Right lung (tissue), 5 donors: ENCODE results near the gene MBNL2. TPM values are rescaled to one million over a fixed set of nuclear protein-coding genes. Genes with fewer than 3 reads are reported as not detected.
"Not testable (repeated sequence)": the region's sequence is repeated elsewhere in the genome, so short reads cannot be mapped to it uniquely, and the experiment has no call there.

Experiments used
- DNase-seq, 2 donors: peaks; one replicate each; pipeline ENCODE4 v3.0.0-alpha.2; 2013
- polyA plus RNA-seq, 5 donors: library from polyadenylated mRNA; unstranded; fragments of 120-200 nt; gene quantifications; one replicate each; pipeline versions ENCODE4 v1.2.1 to v1.2.3, GENCODE V29; 2013; ENCODE audit warnings: inconsistent platforms in 1 of 5, low replicate concordance in 1 of 5; ENCODE audit not compliant: insufficient read length in 5 of 5, insufficient read depth in 1 of 5

Gene MBNL2
- polyA plus RNA-seq, 5 donors, result 65.7 to 113 (median 96.2) TPM

- no peak for DNase-seq
These were observed 16.2 kb upstream of the MBNL2 start for GRCh38 chr13:97205982-97206381.

- DNase-seq, result not testable (repeated sequence)
These were observed 14.9 kb upstream of the MBNL2 start for GRCh38 chr13:97207252-97207651.

GRCh38 chr13:97211300-97211699 lies 10.8 kb upstream of the MBNL2 start:
- DNase-seq, result no peak

GRCh38 chr13:97212004-97212403 lies 10.1 kb upstream of the MBNL2 start:
- DNase-seq, result no peak

GRCh38 chr13:97212601-97213040 lies 9.5 kb upstream of the MBNL2 start:
- DNase-seq, result no peak

- DNase-seq, result no peak
These were observed 7.2 kb upstream of the MBNL2 start for GRCh38 chr13:97214921-97215320.

DNA sequence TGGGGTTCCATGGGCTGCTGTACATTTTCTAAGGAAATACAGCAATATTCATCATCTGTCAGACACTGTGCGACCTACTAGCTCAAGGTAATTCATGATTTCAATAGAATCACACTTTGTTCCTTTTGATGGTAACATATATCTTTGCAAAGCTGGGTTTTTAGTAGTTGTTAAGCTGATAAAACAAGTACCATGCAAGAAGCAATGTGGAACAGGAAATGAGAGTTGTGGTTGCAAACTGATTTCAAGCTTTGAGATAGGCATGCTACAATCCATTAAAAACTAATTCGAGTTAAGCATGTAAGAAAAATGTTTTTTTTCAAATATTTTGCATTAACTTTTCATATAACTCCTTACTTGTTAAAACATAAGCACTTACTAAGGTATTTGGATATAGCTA lies 6.8 kb upstream of the MBNL2 start:
- DNase-seq, result no peak

GRCh38 chr13:97219226-97219625 lies 2.9 kb upstream of the MBNL2 start:
- DNase-seq, result no peak

DNA sequence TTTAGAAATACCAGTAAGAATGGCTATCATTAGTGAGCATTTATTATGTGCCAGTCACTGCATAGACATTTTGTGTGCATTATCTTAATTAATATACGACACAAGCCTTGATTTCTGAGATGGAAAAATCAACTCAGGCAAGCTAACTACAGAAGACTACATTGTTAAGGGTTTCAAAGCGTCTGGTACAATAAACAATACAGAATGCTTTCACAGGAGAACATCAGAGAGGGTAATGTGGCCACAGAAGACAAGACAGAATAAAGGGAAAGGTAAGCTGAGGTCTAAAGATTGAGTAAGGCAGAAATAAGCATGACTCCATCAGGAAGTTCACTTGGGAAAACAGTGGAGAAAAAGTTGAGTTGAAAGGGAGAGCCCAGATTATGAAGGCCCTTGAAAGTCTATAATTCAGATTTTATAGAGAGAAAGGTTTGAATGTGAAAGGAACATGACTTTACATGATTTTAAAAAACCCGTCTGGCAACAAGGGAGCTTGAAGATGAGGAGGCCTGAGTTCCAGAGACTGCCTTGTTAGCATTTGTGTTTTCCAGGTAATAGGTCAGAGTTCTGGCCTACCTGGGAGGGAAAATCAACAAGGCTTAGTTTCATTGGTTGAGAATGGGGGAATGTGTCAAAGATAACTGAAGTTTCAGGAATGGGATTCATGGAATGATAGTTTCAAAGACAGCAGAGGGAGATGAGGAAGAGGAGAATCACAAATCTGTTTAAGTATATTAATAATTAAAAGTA lies 1.8 kb upstream of the MBNL2 start:
- no peak for DNase-seq

GRCh38 chr13:97221046-97221445 lies 1.1 kb upstream of the MBNL2 start:
- no peak for DNase-seq

- no peak for DNase-seq
These were observed 667 bp upstream of the MBNL2 start for GRCh38 chr13:97221466-97221865.

- DNase-seq, result peak in 1 of 2 donors; percentile 50
These were observed 1.0 kb downstream of the MBNL2 start for GRCh38 chr13:97223037-97223710.

DNA sequence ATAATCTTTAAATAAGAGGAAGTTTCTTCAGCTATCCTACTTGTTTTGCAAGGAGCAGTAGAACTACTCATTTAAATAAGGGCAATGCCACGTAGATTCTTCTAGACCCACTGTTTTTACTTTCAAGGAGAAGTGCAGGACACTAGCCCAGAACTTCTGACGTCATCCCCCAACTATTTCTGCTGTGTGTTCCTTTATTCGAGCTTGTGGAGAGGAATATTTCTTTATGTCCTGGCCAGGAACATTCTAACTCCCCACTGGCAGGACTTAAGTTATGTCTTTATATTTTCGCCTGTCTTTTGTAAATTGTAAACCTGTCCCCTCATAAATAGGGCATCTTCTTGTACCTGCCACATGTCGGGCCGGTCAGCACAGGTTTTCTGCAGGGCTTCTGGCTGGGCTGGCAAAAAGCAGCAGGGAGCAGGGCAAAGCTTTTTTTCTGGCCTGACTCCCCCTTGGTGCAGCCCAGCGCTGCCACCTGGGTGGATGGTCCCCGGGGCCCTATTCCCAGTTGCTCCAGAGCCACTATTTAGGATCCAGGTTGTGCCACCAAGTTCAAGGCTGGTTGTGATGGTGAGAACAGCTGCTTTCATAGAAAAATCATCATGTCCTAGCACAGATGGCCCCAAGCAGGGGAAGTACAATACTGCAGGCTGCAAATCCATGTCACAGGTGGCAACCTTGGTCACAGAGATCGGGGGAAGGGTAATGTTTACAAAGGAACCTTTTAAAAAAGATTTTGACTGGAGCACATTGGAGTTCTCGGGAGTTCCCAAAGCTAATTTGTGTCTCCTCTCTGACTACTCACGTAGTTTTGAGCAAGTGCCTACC lies 1.8 kb downstream of the MBNL2 start:
- DNase-seq, result peak; percentile 75 to 81

DNA sequence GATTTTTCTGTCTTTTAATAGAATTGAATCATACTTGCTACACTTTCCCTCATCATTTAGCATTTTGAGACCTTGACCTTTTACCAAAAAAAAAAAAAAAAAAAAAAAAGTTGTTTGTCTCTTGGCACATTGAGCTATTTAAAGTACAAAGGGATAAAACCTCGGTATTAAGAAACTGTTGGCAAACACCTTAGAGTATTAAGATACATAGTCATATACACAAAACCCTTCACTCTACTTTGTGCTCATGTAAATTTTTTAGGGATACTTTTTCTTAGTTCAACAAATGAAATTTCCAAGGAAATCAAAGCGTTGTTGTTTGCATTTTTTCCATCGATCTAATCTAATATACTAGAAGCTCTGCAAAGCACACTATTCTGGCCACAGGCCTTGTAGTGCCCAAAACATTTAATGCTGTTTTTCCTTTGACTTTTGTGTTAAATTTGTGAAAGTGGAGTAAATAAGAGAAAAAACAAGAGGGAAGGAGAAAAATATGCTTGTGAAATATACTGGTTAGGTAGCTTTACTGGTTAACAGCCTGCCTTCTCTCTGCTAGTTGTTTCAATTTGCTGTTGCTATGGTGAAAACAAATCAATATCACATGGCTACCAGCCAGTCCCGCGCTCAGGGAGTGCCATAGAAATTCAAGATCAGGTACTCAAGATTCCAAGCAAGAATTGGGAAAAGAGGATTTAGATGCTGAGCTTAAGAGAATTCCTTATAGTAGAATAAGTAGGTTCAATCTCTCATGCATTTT lies 2.6 kb downstream of the MBNL2 start:
- DNase-seq, result peak; percentile 59 to 67

- DNase-seq, result no peak
These were observed 3.4 kb downstream of the MBNL2 start for GRCh38 chr13:97225533-97225932.

GRCh38 chr13:97226013-97226412 lies 3.9 kb downstream of the MBNL2 start:
- no peak for DNase-seq

DNA sequence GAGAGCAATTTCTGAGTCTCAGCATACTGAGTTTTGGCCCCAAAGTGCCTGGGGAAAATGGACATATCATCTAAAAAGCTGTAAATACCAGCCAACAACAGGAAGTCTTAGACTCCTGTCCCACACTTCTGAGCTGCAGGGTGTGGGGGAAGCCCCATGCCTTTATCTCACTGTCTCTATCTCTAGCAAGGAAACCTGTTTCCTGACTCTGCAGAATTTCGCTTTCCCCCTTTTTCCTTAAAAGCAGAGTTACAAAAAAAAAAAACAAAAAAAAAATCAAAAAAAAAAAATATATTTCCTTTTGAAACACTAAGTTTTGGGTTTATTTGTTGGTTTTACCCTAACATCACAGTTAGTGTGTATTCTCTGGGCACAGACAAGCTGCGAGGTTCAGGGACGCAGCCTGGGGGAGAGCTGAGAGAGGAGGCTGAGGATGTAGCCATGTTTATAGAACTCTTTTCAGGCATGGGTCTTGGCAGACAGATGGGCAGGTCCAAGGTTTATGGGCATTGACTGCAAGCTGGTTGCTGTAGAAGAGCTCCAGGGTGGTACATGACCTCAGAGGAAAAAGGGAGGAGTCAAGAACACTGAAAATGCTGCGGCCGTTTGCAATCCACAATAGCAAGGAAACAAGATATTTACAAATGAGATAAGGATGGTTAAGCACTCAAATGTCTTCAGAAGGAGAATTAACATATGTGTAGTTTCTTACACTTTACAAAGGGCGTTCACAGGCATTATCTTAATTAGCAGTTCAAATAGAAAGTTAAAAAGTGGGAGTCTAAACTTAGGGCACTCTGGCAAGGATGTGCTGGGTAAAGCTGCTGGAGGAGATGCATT lies 4.9 kb downstream of the MBNL2 start:
- no peak for DNase-seq

DNA sequence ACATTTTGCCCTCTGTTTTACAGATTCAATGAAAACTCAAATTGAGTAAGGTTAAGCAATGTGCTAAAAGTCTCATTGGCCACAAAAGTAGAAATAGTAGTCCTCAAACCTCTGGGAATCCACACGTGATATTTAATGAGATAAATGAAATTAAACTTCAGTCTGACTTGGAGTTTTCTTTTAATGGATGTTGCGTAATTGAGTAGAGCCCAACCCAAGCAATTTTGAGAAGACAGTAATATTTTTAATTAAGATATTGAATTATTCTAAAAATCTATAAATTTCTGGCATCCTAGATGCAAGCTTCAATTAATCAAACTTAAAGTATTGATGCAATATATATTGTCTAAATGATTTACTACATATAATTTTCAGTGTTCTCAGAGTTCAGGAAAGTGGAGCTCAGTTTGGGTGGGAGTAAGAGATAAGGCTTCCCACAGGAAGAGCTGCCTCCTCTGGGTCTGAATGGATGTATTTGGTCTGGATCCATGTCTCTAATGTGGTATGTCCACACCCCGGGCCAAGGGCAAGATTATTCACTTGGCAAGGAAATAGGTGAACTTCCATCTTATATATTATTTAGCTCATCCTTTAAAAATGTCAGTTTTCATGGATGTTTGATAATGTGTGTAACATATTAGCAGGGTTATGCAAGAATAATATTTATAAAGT lies 6.9 kb downstream of the MBNL2 start:
- DNase-seq, result no peak

GRCh38 chr13:97229699-97230098 lies 7.6 kb downstream of the MBNL2 start:
- no peak for DNase-seq
